GM12801 (cell line): ENCODE results near the gene DNMT3A.

Experiments
- TF ChIP-seq, protein P1 (sequence below): IDR thresholded peaks from one replicate; pipeline ENCODE4 v1.5.1; 2011; ENCODE audit warnings: control low read depth; ENCODE audit not compliant: insufficient read length; ENCODE audit errors: extremely low read depth

The DNMT3A gene

GRCh38 chr2:25284756-25285155 lies 57.0 kb downstream of the DNMT3A start:
- TF ChIP-seq, protein P1, sequence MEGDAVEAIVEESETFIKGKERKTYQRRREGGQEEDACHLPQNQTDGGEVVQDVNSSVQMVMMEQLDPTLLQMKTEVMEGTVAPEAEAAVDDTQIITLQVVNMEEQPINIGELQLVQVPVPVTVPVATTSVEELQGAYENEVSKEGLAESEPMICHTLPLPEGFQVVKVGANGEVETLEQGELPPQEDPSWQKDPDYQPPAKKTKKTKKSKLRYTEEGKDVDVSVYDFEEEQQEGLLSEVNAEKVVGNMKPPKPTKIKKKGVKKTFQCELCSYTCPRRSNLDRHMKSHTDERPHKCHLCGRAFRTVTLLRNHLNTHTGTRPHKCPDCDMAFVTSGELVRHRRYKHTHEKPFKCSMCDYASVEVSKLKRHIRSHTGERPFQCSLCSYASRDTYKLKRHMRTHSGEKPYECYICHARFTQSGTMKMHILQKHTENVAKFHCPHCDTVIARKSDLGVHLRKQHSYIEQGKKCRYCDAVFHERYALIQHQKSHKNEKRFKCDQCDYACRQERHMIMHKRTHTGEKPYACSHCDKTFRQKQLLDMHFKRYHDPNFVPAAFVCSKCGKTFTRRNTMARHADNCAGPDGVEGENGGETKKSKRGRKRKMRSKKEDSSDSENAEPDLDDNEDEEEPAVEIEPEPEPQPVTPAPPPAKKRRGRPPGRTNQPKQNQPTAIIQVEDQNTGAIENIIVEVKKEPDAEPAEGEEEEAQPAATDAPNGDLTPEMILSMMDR: no peak

GRCh38 chr2:25283921-25284320 lies 57.8 kb downstream of the DNMT3A start:
- TF ChIP-seq, protein P1: no peak

DNA sequence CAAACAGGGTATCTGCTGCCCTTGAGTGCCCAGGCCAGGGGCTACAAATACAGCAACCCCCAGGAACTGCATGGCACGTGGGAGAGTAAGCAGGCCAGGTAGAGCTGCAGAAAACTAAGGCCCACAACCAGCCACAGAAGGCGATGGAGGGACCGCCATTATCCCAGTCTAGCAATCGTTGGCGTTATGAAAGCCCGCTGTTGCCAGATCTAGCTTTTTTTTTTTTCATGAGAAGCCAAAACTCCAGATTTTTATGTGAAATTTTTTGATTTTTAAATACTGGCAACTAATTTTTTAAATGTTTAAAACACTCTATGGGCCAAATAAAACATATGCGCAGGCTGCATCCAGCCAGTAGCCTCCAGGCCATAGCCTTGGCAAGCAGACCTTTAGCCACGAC lies 59.8 kb downstream of the DNMT3A start:
- TF ChIP-seq, protein P1: no peak

GRCh38 chr2:25281522-25281921 lies 60.2 kb downstream of the DNMT3A start:
- TF ChIP-seq, protein P1: no peak

DNA sequence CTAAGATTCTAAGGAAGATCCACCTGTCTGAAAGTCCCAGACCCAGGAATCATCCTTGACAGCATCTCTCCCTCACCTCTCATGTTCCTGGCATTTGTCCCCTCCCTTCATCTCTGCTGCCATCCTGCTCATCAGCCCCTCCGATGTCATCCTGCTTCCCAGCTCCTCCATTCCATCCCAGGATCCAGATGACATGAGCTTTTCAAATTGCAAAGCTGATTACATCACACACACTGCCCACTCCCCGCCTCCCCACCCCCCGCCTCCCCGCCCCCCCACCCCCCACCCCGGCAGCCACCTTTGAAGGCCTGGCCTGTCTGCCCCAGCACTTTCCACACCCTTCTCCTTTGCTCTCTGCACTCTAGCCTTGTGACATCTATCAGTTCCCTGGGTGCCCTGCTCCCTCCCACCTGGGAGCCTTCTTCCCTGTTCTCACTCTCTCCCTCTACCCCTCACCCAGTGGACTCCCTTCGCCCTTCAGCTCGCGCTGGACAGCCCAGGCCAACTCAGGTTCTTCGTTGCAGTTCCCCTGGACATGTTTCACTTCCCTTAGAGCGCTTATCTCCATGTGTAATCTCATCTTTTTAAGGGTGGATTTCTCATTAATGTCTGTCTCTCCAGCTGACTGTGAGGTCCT lies 61.6 kb downstream of the DNMT3A start:
- TF ChIP-seq, protein P1: no peak

GRCh38 chr2:25279091-25279651 lies 62.6 kb downstream of the DNMT3A start:
- TF ChIP-seq, protein P1: no peak

DNA sequence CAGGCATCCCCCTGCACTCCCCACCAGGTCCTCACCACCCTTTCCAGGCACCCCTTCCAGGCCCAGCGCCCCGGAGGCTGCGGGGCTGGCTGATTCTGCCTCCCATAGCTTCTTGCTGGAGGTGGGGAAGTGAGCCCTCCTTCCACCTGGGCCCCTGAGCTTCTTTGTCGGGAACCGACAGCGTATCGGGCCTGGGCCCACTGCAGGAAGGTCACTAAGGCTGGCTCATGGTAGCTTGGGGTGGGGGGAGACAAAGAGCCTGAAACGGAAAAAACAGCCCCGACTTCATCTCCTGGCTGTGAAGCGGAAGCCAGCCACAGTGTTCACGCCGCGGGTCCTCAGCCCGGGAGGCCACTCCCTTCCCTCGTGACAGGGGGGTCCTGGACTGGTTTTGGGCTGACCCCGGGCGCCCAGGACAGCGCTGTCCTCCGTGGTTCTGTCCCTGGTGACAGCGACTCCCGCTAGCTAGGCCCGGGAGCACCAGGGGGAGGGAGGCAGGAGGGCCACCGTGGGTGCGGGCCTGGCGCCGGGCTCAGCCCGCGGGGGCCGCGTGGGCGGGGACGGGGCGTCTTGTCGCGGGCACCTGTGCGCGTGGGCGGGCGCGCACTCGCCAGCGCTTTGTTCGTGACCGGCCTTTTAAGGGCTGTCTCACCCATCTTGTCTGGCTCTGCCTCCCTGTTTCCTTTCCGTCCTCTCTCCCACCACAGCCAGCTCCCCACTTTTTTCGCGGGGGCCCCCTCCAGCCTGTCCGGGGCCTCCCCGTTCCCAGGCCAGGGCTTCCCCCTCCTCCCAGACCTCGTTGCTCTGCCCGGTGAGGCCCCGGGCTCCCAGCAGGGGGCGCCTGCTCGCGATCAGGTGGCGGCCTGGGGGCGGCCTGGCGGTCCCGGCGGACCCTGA lies 64.9 kb downstream of the DNMT3A start:
- TF ChIP-seq, protein P1: no peak
